ENCODE data around the gene STMN3. TPM values are rescaled to one million over a fixed set of nuclear protein-coding genes. Genes with fewer than 3 reads are reported as not detected.
A peak's percentile ranks its signal among the peaks of the same experiment; 100 is the strongest.

Gene STMN3
- total RNA-seq, 6 donors from 2014 or later: 2.1 to 16.5 (median 9.1) TPM

GRCh38 chr20:63694584-63695423 is 41.6 kb upstream of the STMN3 start:
- H3K4me3 ChIP-seq: no peak overlapping the region
- H3K4me1 ChIP-seq: peaks cover 39 to 62% (median 45%) of the 10 kb centered on the region in 4 donors
- no peak for TF ChIP-seq POLR2AphosphoS5 (IDR thresholded peaks at IDR 0.05)
- TF ChIP-seq CTCF (IDR thresholded peaks at IDR 0.05): no peak
- no peak for TF ChIP-seq POLR2A (IDR thresholded peaks at IDR 0.05)
- TF ChIP-seq EP300 (IDR thresholded peaks at IDR 0.05): no peak
- WGBS, 2 donors: 93 to 97% methylated on average over 15 to 34 of the region's 37 CpGs
- H3K9me3 ChIP-seq: no peaks in the 10 kb centered on the region
- H3K36me3 ChIP-seq: peaks cover 0 to 40% (median 6%) of the 10 kb centered on the region in 4 donors
- no peaks in the 10 kb centered on the region for H3K27me3 ChIP-seq
- ATAC-seq (ENCODE audit: low FRiP score in 2 of 2) (no peak), DNase-seq (peak in 1 of 2 donors; percentile 85)
- no peak overlapping the region for H3K27ac ChIP-seq

- no peak for ATAC-seq (ENCODE audit: low FRiP score in 2 of 2)
- no peak overlapping the region for H3K4me3 ChIP-seq
- peaks cover 36 to 64% (median 45%) of the 10 kb centered on the region in 4 donors for H3K4me1 ChIP-seq
- no peak for TF ChIP-seq CTCF (IDR thresholded peaks at IDR 0.05)
- no peak for TF ChIP-seq POLR2AphosphoS5 (IDR thresholded peaks at IDR 0.05)
- no peak for TF ChIP-seq EP300 (IDR thresholded peaks at IDR 0.05)
- TF ChIP-seq POLR2A (IDR thresholded peaks at IDR 0.05): no peak
- no peaks in the 10 kb centered on the region for H3K27me3 ChIP-seq
- peak in 1 of 2 donors; percentile 63 for DNase-seq
- H3K36me3 ChIP-seq: peaks cover 0 to 40% (median 4%) of the 10 kb centered on the region in 4 donors
- 91 to 96% methylated on average over 6 to 21 of the region's 21 CpGs for WGBS, 2 donors
- H3K27ac ChIP-seq: no peak overlapping the region
- H3K9me3 ChIP-seq: no peaks in the 10 kb centered on the region
These were observed 40.7 kb upstream of the STMN3 start for GRCh38 chr20:63693733-63694583.

GRCh38 chr20:63693083-63693732 is 40.0 kb upstream of the STMN3 start:
- Histone ChIP-seq H3K27ac (peak overlapping the region in 3 of 4 donors; percentile 51 to 96 (median 90)), H3K27me3 (no peaks in the 10 kb centered on the region), H3K4me3 (no peak overlapping the region), H3K4me1 (peaks cover 37 to 64% (median 48%) of the 10 kb centered on the region in 4 donors), H3K9me3 (no peaks in the 10 kb centered on the region), H3K36me3 (peaks cover 0 to 38% (median 4%) of the 10 kb centered on the region in 4 donors)
- no peak for DNase-seq
- TF ChIP-seq POLR2AphosphoS5 (IDR thresholded peaks at IDR 0.05) (no peak), POLR2A (IDR thresholded peaks at IDR 0.05) (no peak), EP300 (IDR thresholded peaks at IDR 0.05) (no peak), CTCF (IDR thresholded peaks at IDR 0.05) (no peak)
- 85 to 100% methylated on average over 1 to 10 of the region's 10 CpGs for WGBS, 2 donors
- ATAC-seq (ENCODE audit: low FRiP score in 2 of 2): no peak

- Histone ChIP-seq H3K4me3 (no peak overlapping the region), H3K27me3 (no peaks in the 10 kb centered on the region), H3K9me3 (no peaks in the 10 kb centered on the region), H3K27ac (peak overlapping the region in 3 of 4 donors; percentile 51 to 96 (median 90)), H3K36me3 (peaks cover 0 to 35% (median 4%) of the 10 kb centered on the region in 4 donors), H3K4me1 (peaks cover 43 to 64% (median 50%) of the 10 kb centered on the region in 4 donors)
- peak in 1 of 2 donors; percentile 83 for DNase-seq
- peak in 1 of 2 donors; percentile 31 for ATAC-seq (ENCODE audit: low FRiP score in 2 of 2)
- WGBS, 2 donors: 82 to 93% methylated on average over 3 to 17 of the region's 20 CpGs
- TF ChIP-seq EP300 (IDR thresholded peaks at IDR 0.05) (no peak), CTCF (IDR thresholded peaks at IDR 0.05) (no peak), POLR2A (IDR thresholded peaks at IDR 0.05) (no peak), POLR2AphosphoS5 (IDR thresholded peaks at IDR 0.05) (no peak)
These were observed 39.3 kb upstream of the STMN3 start for GRCh38 chr20:63692436-63693082.
